Suprapubic skin (tissue), 4 donors: ENCODE measurements around the gene AMOTL1. TPM values are rescaled to one million over a fixed set of nuclear protein-coding genes. Genes with fewer than 3 reads are reported as not detected.
A peak's percentile ranks its signal among the peaks of the same experiment; 100 is the strongest.

Source experiments
- DNase-seq, 2 donors: peaks; one replicate each; pipeline ENCODE4 v3.0.0-alpha.2; 2019; ENCODE audit warnings: low spot score in 2 of 2
- H3K27ac ChIP-seq: fragments of 200-600 bp; sonication (generic); one replicate; pipeline ENCODE4 v1.5.1; 2019
- H3K27me3 ChIP-seq: fragments of 200-600 bp; sonication (generic); one replicate; pipeline ENCODE4 v1.5.1; 2019
- H3K36me3 ChIP-seq: fragments of 200-600 bp; sonication (generic); one replicate; pipeline ENCODE4 v1.5.1; 2019
- H3K4me1 ChIP-seq: fragments of 200-600 bp; sonication (generic); one replicate; pipeline ENCODE4 v1.5.1; 2019
- H3K4me3 ChIP-seq: fragments of 200-600 bp; sonication (generic); one replicate; pipeline ENCODE4 v1.5.1; 2019; ENCODE audit warnings: mild to moderate bottlenecking
- H3K9me3 ChIP-seq: fragments of 200-600 bp; sonication (generic); one replicate; pipeline ENCODE4 v1.5.1; 2019
- CTCF ChIP-seq, 2 donors: fragments of 200-600 bp in 1 of 2; fragments of 450-650 bp in 1 of 2; sonication (generic) in 1 of 2; IDR thresholded peaks; one replicate each; pipeline ENCODE4 v1.5.1; 2016 to 2019; ENCODE audit warnings: antibody characterized with exemption in 2 of 2, mild to moderate bottlenecking in 1 of 2, moderate library complexity in 1 of 2
- EP300 ChIP-seq: sonication (generic); formaldehyde crosslinking; IDR thresholded peaks from one replicate; pipeline ENCODE4 v1.6.1; 2017; ENCODE audit warnings: antibody characterized with exemption
- POLR2A ChIP-seq, 2 donors: fragments of 450-650 bp; IDR thresholded peaks; one replicate each; pipeline ENCODE4 v1.6.1; 2017; ENCODE audit warnings: antibody characterized with exemption in 2 of 2, mild to moderate bottlenecking in 2 of 2, moderate library complexity in 2 of 2
- POLR2AphosphoS5 ChIP-seq, 3 donors: sonication (generic); formaldehyde crosslinking; IDR thresholded peaks; one replicate each; pipeline ENCODE4 v1.6.1; 2017; ENCODE audit warnings: antibody characterized with exemption in 3 of 3
- whole genome bisulfite sequencing: methylation state at CpG from one replicate; pipeline ENCODE4 v1.1.5; 2018; 5-methylcytosine and 5-hydroxymethylcytosine counted together
- total RNA-seq, 4 donors: library from RNA; depleted of rRNA; stranded (reverse); fragments of >200 nt; gene quantifications; one replicate each; pipeline ENCODE4 v1.1.0, GENCODE V29; 2016

AMOTL1 gene
- total RNA-seq, 4 donors from 2014 or later: 69.7 to 86.9 (median 79.4) TPM

- Histone ChIP-seq H3K27me3 (no peaks in the 10 kb centered on the region), H3K9me3 (no peaks in the 10 kb centered on the region), H3K4me3 (no peak overlapping the region), H3K4me1 (peaks cover 14% of the 10 kb centered on the region), H3K36me3 (no peaks in the 10 kb centered on the region), H3K27ac (no peak overlapping the region)
- no peak for TF ChIP-seq POLR2A (IDR thresholded peaks at IDR 0.05)
- no peak for TF ChIP-seq POLR2AphosphoS5 (IDR thresholded peaks at IDR 0.05)
- TF ChIP-seq CTCF (IDR thresholded peaks at IDR 0.05): no peak
- no peak for TF ChIP-seq EP300
- DNase-seq: no peak
- 89% methylated on average over 2 of the region's 2 CpGs for WGBS
Observed at GRCh38 chr11:94762995-94763394, 5.2 kb upstream of the AMOTL1 start.

GRCh38 chr11:94766713-94767206, 1.4 kb upstream of the AMOTL1 start:
- no peak for DNase-seq
- TF ChIP-seq POLR2A (IDR thresholded peaks at IDR 0.05): no peak
- no peak for TF ChIP-seq POLR2AphosphoS5 (IDR thresholded peaks at IDR 0.05)
- TF ChIP-seq CTCF (IDR thresholded peaks at IDR 0.05): no peak
- no peak for TF ChIP-seq EP300
- Histone ChIP-seq H3K4me1 (peaks cover 37% of the 10 kb centered on the region), H3K36me3 (no peaks in the 10 kb centered on the region), H3K9me3 (no peaks in the 10 kb centered on the region), H3K4me3 (no peak overlapping the region), H3K27ac (peak overlapping the region; percentile 94), H3K27me3 (no peaks in the 10 kb centered on the region)
- 51% methylated on average over 5 of the region's 5 CpGs for WGBS

GRCh38 chr11:94767291-94767690, 865 bp upstream of the AMOTL1 start:
- no peaks in the 10 kb centered on the region for H3K27me3 ChIP-seq
- DNase-seq: no peak
- peaks cover 37% of the 10 kb centered on the region for H3K4me1 ChIP-seq
- H3K36me3 ChIP-seq: no peaks in the 10 kb centered on the region
- TF ChIP-seq POLR2AphosphoS5 (IDR thresholded peaks at IDR 0.05): no peak
- no peak for TF ChIP-seq CTCF (IDR thresholded peaks at IDR 0.05)
- no peak for TF ChIP-seq POLR2A (IDR thresholded peaks at IDR 0.05)
- TF ChIP-seq EP300: no peak
- H3K9me3 ChIP-seq: no peaks in the 10 kb centered on the region
- H3K27ac ChIP-seq: peak overlapping the region; percentile 94
- 66% methylated on average over 5 of the region's 5 CpGs for WGBS
- H3K4me3 ChIP-seq: peak overlapping the region; percentile 89

GRCh38 chr11:94768602-94769541, 716 bp downstream of the AMOTL1 start:
- DNase-seq: peak in 1 of 2 donors; percentile 80
- TF ChIP-seq POLR2AphosphoS5 (IDR thresholded peaks at IDR 0.05) (peak in 1 of 3 donors; percentile 11), POLR2A (IDR thresholded peaks at IDR 0.05) (no peak)
- no peaks in the 10 kb centered on the region for H3K27me3 ChIP-seq
- 0% methylated on average over 34 of the region's 91 CpGs for WGBS
- H3K9me3 ChIP-seq: no peaks in the 10 kb centered on the region
- H3K27ac ChIP-seq: peak overlapping the region; percentile 94
- H3K4me3 ChIP-seq: peak overlapping the region; percentile 89
- peaks cover 38% of the 10 kb centered on the region for H3K4me1 ChIP-seq
- H3K36me3 ChIP-seq: no peaks in the 10 kb centered on the region

GRCh38 chr11:94769880-94770279, 1.7 kb downstream of the AMOTL1 start:
- no peak for TF ChIP-seq EP300
- TF ChIP-seq POLR2A (IDR thresholded peaks at IDR 0.05): no peak
- TF ChIP-seq POLR2AphosphoS5 (IDR thresholded peaks at IDR 0.05): no peak
- TF ChIP-seq CTCF (IDR thresholded peaks at IDR 0.05): no peak
- H3K4me1 ChIP-seq: peaks cover 47% of the 10 kb centered on the region
- DNase-seq: no peak
- WGBS: 19% methylated on average over 8 of the region's 8 CpGs
- H3K4me3 ChIP-seq: peak overlapping the region; percentile 89
- H3K36me3 ChIP-seq: no peaks in the 10 kb centered on the region
- peak overlapping the region; percentile 94 for H3K27ac ChIP-seq
- H3K27me3 ChIP-seq: no peaks in the 10 kb centered on the region
- no peaks in the 10 kb centered on the region for H3K9me3 ChIP-seq
